ENCODE results near the gene SPIN2A. TPM values are rescaled to one million over a fixed set of nuclear protein-coding genes. Genes with fewer than 3 reads are reported as not detected.

Gene SPIN2A
- total and polyA plus RNA-seq, 10 of the 15 experiments (the other 5 are each of a cell fraction or from before 2014, with no cell fraction given): 0.09 to 0.45 (median 0.34) TPM; not detected in 1

DNA sequence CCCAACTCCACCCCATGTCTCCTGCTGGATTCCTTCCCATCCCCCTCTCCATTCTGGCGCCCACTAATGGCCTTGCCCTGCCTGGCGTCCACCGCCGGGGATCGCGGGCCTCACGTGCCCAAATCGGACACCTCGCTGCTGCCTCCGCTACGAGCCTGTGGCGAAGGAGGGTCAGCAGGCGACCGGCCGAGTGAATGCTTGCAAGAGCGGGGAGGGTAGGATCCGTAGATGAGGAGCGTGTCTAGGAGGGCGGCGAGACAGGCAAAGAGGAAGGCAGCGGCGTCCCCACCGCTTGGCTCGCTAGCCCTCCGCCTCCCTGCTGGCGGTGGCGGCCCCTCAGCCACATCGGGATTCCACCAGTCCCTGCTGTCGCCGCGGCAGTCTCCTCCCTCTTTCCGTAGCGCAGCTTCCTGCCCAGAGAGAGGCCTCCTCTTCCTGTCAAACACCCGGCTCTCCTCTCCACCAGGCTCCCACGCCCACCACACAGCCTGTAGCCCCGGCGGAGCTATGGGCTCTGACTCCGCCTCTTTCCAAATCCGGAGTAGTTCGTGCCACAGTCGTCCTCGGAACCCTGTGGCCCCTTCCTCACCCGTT lies 15.9 kb downstream of the SPIN2A start, which contains the start of gene SPIN2B:
Gene SPIN2B, minus strand, starts transcription at position 387 of the 594 bp plus-strand sequence.
- FAIRE-seq: no peak
- Histone ChIP-seq H3K9ac (ENCODE audit: control insufficient read depth, insufficient read depth, low read length) (peak within 1 kb of the TSS; percentile 54), H3K79me2 (ENCODE audit: control insufficient read depth, insufficient read depth, low read length) (peaks cover 2% of the 10 kb centered on the region; the same call in 1 of the 2 replicates), H2AFZ (ENCODE audit: control insufficient read depth, low read depth, low read length) (peak within 1 kb of the TSS; percentile 86), H3K4me2 (ENCODE audit: control insufficient read depth, insufficient read depth) (0 out of 2 replicates have a peak within 1 kb of the TSS, but pooled peaks have one; percentile 15), H3K4me1 (ENCODE audit: control insufficient read depth, insufficient read depth, low read length) (no peaks in the 10 kb centered on the region), H3K27me3 (replicated peaks in 1 of 2; ENCODE audit: control insufficient read depth in 2 of 2, insufficient read depth in 2 of 2, low read length in 1 of 2) (no peaks in the 10 kb centered on the region), H3K9me3 (replicated peaks; ENCODE audit: control insufficient read depth, insufficient read depth, low read length) (no peaks in the 10 kb centered on the region; the same call in 2 of the 3 replicates), H3K4me3 (peak within 1 kb of the TSS; percentile 65), H3K27ac (ENCODE audit: control insufficient read depth, insufficient read depth) (peak within 1 kb of the TSS; percentile 65), H3K36me3 (ENCODE audit: control insufficient read depth in 2 of 2, insufficient read depth in 2 of 2, low read length in 1 of 2) (no peaks in the 10 kb centered on the region), H4K20me1 (ENCODE audit: control insufficient read depth, insufficient read depth) (no peaks in the 10 kb centered on the region)
- BruUV-seq (replicated peaks): no TSS peak
- intact Hi-C loops (cut with micrococcal nuclease; ENCODE audit: unreplicated experiment) (loop anchor here (1.0 to 10.0 kb wide), 4 partner anchors 126 to 366 kb away; partner anchors contain the start of genes FAAH2 and SPIN3), in situ Hi-C loops (cut with MboI) (no loop called here)
- RAD21 ChIA-PET (ENCODE audit: unreplicated experiment): interaction anchor here (1.7 kb wide), 1 partner anchor 126 kb away, joined by 3 read pairs; the partner anchor contains the start of gene SPIN3
- POLR2A ChIA-PET: interaction anchor here (0.6 to 0.9 kb wide), 2 partner anchors 125 to 166 kb away, joined by 3 to 4 read pairs; partner anchors contain the start of gene FAAH2
- 39% methylated on average over 39 of the region's 43 CpGs for WGBS (ENCODE audit: insufficient coverage, insufficient replicate concordance, low lambda C conversion rate, missing lambda C conversion rate)
- DNase-seq (ENCODE audit: low read depth, low spot score): peak; percentile 51
- SMC1A ChIA-PET (ENCODE audit: uncharacterized antibody, unreplicated experiment): no interaction called here
- CTCF ChIA-PET: no interaction called here
- peak; percentile 99 for ATAC-seq
- no peak for TF ChIP-seq RAD21 (IDR thresholded peaks at IDR 0.05; ENCODE audit: insufficient read depth, low read depth, low read length)
- TF ChIP-seq POLR2AphosphoS5 (IDR thresholded peaks at IDR 0.05; ENCODE audit: low read length): peak; percentile 75
- TF ChIP-seq EGR1 (IDR thresholded peaks at IDR 0.05; ENCODE audit: borderline replicate concordance in 1 of 2, low read depth in 2 of 2, low read length in 2 of 2): peak in 1 of 2 experiments; percentile 16; a peak in 1 of 3 replicates
- TF ChIP-seq FOS (IDR thresholded peaks at IDR 0.05; ENCODE audit: borderline replicate concordance, extremely low read depth, insufficient read length): no peak
- TF ChIP-seq, protein P1, sequence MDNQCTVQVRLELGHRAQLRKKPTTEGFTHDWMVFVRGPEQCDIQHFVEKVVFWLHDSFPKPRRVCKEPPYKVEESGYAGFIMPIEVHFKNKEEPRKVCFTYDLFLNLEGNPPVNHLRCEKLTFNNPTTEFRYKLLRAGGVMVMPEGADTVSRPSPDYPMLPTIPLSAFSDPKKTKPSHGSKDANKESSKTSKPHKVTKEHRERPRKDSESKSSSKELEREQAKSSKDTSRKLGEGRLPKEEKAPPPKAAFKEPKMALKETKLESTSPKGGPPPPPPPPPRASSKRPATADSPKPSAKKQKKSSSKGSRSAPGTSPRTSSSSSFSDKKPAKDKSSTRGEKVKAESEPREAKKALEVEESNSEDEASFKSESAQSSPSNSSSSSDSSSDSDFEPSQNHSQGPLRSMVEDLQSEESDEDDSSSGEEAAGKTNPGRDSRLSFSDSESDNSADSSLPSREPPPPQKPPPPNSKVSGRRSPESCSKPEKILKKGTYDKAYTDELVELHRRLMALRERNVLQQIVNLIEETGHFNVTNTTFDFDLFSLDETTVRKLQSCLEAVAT (IDR thresholded peaks at IDR 0.05): peak; percentile 55; the same call in 1 of the 2 replicates
- no peak for TF ChIP-seq ZNF622 (IDR thresholded peaks at IDR 0.05)
- TF ChIP-seq, protein P2, sequence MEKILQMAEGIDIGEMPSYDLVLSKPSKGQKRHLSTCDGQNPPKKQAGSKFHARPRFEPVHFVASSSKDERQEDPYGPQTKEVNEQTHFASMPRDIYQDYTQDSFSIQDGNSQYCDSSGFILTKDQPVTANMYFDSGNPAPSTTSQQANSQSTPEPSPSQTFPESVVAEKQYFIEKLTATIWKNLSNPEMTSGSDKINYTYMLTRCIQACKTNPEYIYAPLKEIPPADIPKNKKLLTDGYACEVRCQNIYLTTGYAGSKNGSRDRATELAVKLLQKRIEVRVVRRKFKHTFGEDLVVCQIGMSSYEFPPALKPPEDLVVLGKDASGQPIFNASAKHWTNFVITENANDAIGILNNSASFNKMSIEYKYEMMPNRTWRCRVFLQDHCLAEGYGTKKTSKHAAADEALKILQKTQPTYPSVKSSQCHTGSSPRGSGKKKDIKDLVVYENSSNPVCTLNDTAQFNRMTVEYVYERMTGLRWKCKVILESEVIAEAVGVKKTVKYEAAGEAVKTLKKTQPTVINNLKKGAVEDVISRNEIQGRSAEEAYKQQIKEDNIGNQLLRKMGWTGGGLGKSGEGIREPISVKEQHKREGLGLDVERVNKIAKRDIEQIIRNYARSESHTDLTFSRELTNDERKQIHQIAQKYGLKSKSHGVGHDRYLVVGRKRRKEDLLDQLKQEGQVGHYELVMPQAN (conservative IDR thresholded peaks at IDR 0.05): 0 out of 2 replicates have a peak, but pooled peaks have one; percentile 31
- no peak for TF ChIP-seq RAD51 (IDR thresholded peaks at IDR 0.05)
- peak; percentile 26; the same call in 1 of the 2 replicates for TF ChIP-seq TAF1 (IDR thresholded peaks at IDR 0.05; ENCODE audit: borderline replicate concordance, low read depth, low read length)
- peak; percentile 67 for TF ChIP-seq GABPA (IDR thresholded peaks at IDR 0.05; ENCODE audit: low read depth)
- no peak for TF ChIP-seq ZNF384 (IDR thresholded peaks at IDR 0.05; ENCODE audit: borderline replicate concordance, low read depth, low read length)
- TF ChIP-seq SMC3 (IDR thresholded peaks at IDR 0.05; ENCODE audit: borderline replicate concordance, low read length): no peak
- 0 out of 2 replicates have a peak, but pooled peaks have one; percentile 33 for TF ChIP-seq MXI1 (IDR thresholded peaks at IDR 0.05; ENCODE audit: low read depth, low read length)
- TF ChIP-seq NFYA (IDR thresholded peaks at IDR 0.05; ENCODE audit: borderline replicate concordance, low read depth, low read length): no peak
- TF ChIP-seq SMARCA5 (IDR thresholded peaks at IDR 0.05): peak; percentile 32; the same call in 1 of the 2 replicates
- TF ChIP-seq, protein P3, sequence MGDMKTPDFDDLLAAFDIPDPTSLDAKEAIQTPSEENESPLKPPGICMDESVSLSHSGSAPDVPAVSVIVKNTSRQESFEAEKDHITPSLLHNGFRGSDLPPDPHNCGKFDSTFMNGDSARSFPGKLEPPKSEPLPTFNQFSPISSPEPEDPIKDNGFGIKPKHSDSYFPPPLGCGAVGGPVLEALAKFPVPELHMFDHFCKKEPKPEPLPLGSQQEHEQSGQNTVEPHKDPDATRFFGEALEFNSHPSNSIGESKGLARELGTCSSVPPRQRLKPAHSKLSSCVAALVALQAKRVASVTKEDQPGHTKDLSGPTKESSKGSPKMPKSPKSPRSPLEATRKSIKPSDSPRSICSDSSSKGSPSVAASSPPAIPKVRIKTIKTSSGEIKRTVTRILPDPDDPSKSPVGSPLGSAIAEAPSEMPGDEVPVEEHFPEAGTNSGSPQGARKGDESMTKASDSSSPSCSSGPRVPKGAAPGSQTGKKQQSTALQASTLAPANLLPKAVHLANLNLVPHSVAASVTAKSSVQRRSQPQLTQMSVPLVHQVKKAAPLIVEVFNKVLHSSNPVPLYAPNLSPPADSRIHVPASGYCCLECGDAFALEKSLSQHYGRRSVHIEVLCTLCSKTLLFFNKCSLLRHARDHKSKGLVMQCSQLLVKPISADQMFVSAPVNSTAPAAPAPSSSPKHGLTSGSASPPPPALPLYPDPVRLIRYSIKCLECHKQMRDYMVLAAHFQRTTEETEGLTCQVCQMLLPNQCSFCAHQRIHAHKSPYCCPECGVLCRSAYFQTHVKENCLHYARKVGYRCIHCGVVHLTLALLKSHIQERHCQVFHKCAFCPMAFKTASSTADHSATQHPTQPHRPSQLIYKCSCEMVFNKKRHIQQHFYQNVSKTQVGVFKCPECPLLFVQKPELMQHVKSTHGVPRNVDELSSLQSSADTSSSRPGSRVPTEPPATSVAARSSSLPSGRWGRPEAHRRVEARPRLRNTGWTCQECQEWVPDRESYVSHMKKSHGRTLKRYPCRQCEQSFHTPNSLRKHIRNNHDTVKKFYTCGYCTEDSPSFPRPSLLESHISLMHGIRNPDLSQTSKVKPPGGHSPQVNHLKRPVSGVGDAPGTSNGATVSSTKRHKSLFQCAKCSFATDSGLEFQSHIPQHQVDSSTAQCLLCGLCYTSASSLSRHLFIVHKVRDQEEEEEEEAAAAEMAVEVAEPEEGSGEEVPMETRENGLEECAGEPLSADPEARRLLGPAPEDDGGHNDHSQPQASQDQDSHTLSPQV (IDR thresholded peaks at IDR 0.05): no peak

Data from GM12878 (cell line).